Measurements from ENCODE around the gene TBXAS1.
"Not testable (repeated sequence)": the region's sequence is repeated elsewhere in the genome, so short reads cannot be mapped to it uniquely, and the experiment has no call there.

Gene TBXAS1

GRCh38 chr7:139842401-139843210, 13.5 kb downstream of the TBXAS1 start:
- DNase-seq (ENCODE audit: low spot score): peak; percentile 60
- in situ Hi-C loops (cut with MboI; ENCODE audit: low sequenced_read_pairs, unreplicated experiment): no loop called here

GRCh38 chr7:139843211-139843537, 14.1 kb downstream of the TBXAS1 start:
- DNase-seq (ENCODE audit: low spot score); in situ Hi-C loops (cut with MboI; ENCODE audit: low sequenced_read_pairs, unreplicated experiment): not testable (repeated sequence)

More at GRCh38 chr7:139842401-139843210, 13.5 kb downstream of the TBXAS1 start:
- no peak for TF ChIP-seq CTCF (IDR thresholded peaks at IDR 0.05; ENCODE audit: borderline replicate concordance, control extremely low read depth, extremely low read depth, insufficient read depth, missing control alignments)

GRCh38 chr7:139844779-139845442, 15.8 kb downstream of the TBXAS1 start:
- in situ Hi-C loops (cut with MboI; ENCODE audit: low sequenced_read_pairs, unreplicated experiment): no loop called here
- DNase-seq (ENCODE audit: low spot score): no peak

DNA sequence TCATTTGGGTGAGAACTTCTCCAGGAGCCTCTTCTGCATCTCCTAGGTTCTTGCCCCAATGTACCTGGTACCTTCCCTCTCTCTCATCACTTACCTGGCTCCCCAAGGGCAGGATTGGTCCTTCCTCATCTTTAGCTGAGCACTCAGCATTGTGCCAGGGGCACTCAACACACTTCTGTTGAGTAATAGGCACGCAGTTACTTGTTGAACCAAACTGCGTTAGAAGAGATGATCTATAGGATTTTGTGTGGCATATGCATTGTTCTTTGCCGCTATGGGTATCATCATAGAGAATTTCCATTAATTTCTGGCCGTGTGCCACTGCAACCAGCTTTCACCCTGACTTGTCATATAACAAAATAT, 16.4 kb downstream of the TBXAS1 start:
- in situ Hi-C loops (cut with MboI; ENCODE audit: low sequenced_read_pairs, unreplicated experiment): no loop called here
- no peak for DNase-seq (ENCODE audit: low spot score)
- TF ChIP-seq CTCF (IDR thresholded peaks at IDR 0.05; ENCODE audit: borderline replicate concordance, control extremely low read depth, extremely low read depth, insufficient read depth, missing control alignments): no peak

More at GRCh38 chr7:139844779-139845442, 15.8 kb downstream of the TBXAS1 start:
- no peak for TF ChIP-seq CTCF (IDR thresholded peaks at IDR 0.05; ENCODE audit: borderline replicate concordance, control extremely low read depth, extremely low read depth, insufficient read depth, missing control alignments)

GRCh38 chr7:139846297-139846696, 17.2 kb downstream of the TBXAS1 start:
- no peak for DNase-seq (ENCODE audit: low spot score)
- no peak for TF ChIP-seq CTCF (IDR thresholded peaks at IDR 0.05; ENCODE audit: borderline replicate concordance, control extremely low read depth, extremely low read depth, insufficient read depth, missing control alignments)
- in situ Hi-C loops (cut with MboI; ENCODE audit: low sequenced_read_pairs, unreplicated experiment): no loop called here

GRCh38 chr7:139848274-139848673, 19.2 kb downstream of the TBXAS1 start:
- TF ChIP-seq CTCF (IDR thresholded peaks at IDR 0.05; ENCODE audit: borderline replicate concordance, control extremely low read depth, extremely low read depth, insufficient read depth, missing control alignments): no peak
- DNase-seq (ENCODE audit: low spot score): no peak
- in situ Hi-C loops (cut with MboI; ENCODE audit: low sequenced_read_pairs, unreplicated experiment): no loop called here

DNA sequence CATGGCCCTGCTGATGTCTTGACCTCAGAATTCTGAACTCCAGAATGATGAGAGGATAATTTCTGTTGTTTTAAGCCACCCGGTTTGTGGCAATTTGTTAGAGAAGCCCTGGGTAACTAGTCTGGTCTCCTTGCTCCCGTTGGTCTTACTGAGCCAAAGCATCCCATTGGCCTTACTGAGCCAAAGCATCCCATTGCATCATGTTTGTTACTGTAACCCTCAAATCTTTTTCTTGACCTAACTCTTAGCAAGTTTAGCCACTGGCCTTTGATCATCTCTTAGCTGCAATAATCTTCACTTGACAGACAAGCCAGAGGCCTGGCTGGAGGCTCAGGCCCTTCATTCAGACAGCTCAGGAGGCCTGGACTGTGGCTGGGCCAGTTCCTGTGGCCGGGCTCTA, 21.8 kb downstream of the TBXAS1 start:
- no peak for DNase-seq (ENCODE audit: low spot score)
- in situ Hi-C loops (cut with MboI; ENCODE audit: low sequenced_read_pairs, unreplicated experiment): no loop called here

More for the DNA sequence above, 21.8 kb downstream of the TBXAS1 start:
- TF ChIP-seq CTCF (IDR thresholded peaks at IDR 0.05; ENCODE audit: borderline replicate concordance, control extremely low read depth, extremely low read depth, insufficient read depth, missing control alignments): no peak

Measured in GM13976 (cell line).